CD4-positive, alpha-beta T cell treated with Interleukin-17A for 4 hours (primary cell): ENCODE data around the gene APOL5.
"Not testable (repeated sequence)": the region's sequence is repeated elsewhere in the genome, so short reads cannot be mapped to it uniquely, and the experiment has no call there.

Experiments
- DNase-seq: peaks from one replicate; pipeline ENCODE4 v3.0.0-alpha.2; 2020; ENCODE audit warnings: mixed read lengths

APOL5 gene, protein sequence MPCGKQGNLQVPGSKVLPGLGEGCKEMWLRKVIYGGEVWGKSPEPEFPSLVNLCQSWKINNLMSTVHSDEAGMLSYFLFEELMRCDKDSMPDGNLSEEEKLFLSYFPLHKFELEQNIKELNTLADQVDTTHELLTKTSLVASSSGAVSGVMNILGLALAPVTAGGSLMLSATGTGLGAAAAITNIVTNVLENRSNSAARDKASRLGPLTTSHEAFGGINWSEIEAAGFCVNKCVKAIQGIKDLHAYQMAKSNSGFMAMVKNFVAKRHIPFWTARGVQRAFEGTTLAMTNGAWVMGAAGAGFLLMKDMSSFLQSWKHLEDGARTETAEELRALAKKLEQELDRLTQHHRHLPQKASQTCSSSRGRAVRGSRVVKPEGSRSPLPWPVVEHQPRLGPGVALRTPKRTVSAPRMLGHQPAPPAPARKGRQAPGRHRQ

DNA sequence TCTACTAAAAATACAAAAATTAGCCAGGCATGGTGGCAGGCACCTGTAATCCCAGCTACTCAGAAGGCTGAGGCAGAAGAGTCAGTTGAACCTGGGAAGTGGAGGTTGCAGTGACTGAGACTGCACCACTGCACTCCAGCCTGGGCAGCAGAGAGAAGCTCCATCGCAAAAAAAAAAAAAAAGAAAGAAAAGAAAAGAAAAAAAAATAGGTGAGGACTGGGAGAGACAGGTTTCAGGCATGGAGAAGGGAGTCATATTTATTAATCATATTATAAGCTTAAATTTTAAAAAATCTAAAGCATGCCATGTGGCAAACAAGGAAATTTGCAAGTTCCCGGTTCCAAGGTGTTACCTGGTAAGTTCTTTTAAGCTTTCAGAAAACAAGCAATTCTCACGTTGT, at the start of gene APOL5:
APOL5 (plus strand) TSS at position 301 of the 400 bp plus-strand sequence; CDS start at position 301, 0 bp downstream.
- no peak for DNase-seq

GRCh38 chr22:35674335-35674734, 43.3 kb upstream of the APOL5 start:
- DNase-seq = no peak

DNA sequence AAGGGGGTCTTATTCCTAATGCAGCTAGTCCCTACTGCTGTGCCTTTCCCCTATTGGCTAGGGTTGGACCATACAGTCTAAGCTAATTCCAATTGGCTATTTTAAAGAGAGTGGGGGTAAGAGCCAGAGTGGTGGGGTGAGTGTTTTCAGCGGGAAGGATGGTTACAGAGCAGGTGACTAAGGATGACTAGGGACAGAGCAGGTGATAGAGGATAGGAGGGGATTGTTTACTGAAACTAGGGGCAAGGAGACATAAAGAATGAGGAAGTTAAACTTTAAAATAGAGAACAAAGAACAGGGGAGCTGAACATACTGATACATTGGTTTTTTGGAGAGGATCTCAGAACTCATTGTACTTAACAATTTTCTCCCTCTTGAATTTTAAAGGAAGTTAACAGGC, 41.6 kb upstream of the APOL5 start:
- not testable (repeated sequence) for DNase-seq

GRCh38 chr22:35677460-35678187, 40.0 kb upstream of the APOL5 start:
- DNase-seq = no peak

DNA sequence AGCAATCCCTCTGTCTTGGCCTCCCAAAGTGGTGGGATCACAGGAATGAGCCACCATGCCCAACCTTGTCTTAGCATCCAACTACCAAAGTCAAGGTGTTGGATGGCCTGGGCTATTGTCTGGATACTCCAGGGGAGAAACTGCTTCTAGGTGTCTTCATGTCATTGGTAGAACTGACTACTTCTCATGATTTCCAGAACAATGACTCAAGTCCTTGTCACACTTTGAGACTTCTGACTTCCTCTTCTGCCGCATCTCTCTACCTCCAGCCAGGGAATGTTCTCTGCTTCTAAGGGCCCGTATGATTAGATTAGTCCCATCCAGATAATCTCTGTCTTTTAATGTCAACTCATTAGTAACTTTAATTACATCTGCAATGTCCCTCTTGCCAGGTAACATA, 38.8 kb upstream of the APOL5 start:
- no peak for DNase-seq

- not testable (repeated sequence) for DNase-seq
Measured at GRCh38 chr22:35679492-35679891, 38.2 kb upstream of the APOL5 start.

DNA sequence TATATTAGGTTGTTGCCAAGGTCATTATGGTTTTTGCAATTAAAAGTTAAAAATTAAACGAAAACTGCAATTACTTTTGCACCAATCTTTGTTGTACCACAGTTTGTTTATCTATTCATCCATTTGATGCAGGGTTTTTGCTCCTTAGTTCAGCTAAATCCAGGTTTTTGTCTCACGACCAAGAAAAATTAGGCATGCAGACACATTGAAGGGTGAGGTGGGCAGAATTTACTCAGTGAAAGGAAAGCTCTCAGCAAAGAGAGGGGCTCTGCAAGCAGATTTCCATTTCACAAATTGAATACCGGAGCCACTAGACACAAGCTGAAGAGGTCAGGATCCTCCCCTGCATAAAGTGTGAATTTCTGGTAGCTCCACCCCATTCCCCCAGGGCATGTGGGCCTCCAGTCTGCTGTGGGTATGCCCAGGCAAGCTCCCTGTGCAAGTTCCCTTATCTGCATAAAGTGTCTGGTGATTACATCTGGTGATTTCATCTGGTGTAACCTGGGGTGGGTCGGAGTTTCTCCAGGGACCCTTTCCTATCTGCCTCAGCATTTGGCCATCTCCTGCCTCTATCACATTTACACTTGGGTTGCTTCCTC, 36.1 kb upstream of the APOL5 start:
- DNase-seq = no peak

DNA sequence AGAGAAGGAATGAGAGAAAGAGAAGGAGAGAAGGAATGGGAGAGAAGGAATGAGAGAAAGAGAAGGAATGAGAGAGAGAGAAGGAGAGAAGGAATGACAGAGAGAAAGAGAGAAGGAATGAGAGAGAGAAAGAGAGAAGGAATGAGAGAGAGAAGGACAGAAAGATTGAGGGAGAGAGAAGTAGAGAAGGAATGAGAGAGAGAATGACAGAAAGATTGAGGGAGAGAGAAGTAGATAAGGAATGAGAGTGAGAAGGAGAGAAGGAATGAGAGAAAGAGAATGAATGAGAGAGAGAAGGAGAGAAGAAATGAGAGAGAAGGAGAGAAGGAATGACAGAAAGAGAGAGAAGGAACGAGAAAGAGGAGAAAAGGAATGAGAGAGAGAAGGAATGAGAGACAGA, 34.1 kb upstream of the APOL5 start:
- DNase-seq = no peak

DNA sequence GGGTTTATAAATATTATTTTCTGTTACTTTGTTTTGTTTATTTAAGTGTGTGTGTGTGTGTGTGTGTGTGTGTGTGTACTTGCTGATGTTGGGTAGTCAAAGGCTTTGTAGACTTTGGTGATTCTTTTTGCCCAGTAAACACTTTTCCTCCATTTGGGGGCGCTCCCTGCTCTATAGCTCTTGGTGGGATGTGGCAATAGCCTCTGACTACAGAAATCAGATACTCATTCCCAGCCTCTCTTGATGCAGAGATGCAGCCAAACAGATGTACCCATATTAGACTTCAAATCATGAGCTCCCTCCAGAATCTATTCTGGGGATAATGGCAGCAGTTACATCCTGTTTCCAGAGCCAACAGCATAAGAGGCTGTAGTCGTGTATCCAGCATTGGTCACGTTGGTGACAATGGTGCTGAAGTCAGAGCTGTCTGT, 33.4 kb upstream of the APOL5 start:
- no peak for DNase-seq

DNA sequence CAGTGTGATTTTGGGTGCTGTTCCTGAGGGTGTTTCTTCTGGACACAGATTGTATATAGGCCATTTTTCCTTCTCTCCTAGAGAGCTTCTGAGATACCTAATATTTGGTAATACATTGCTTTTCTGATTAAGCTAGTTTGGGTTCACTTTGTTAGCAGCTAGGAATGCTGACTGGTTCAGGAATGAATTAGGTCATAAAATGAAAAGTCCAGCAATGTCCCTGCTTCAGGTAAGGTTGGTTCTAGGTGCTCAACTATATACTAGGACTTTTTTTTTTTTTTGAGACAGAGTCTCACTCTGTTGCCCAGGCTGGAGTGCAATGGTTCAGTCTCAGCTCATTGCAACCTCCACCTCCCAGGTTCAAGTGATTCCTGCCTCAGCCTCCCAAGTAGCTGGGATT, 32.9 kb upstream of the APOL5 start:
- no peak for DNase-seq

DNA sequence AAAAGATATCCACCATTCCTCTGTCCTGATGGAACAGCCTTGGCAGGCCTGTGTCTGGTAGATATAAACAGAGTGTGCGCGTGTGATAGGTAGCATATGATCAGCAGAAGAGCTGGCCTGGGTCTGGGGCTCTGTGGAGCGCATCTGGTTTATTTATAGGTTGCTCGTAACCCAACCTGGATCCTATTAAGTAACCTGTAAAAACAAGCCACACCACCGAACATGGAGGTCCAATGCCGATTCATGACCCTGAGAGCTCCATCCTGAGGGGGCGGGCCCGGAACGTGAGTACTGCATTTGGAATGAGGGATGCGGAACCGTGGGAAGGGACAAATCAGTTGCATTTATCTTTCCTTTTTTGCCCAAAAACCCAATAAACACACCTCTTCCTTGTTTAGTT, 31.9 kb upstream of the APOL5 start:
- no peak for DNase-seq

DNA sequence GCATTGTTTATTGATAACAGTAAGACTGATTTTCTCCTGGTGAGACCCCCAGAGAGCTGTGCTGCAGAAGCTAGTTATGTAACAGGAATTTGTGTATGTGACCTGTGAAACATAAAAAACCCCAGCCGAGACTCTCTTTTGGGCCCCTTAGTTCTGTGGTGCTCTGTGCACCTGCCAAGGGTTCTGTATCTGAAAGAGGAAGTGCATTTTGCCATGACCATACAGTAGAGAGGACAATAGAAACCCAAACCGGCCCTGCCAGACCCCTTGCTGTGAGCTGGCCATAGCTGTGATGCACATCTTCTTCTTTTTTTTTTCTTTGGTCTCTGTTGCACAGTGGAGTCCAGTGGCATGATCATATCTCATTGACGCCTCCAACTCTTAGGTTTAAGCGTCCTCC, 31.4 kb upstream of the APOL5 start:
- no peak for DNase-seq

GRCh38 chr22:35687461-35687860, 30.2 kb upstream of the APOL5 start:
- DNase-seq = no peak

DNA sequence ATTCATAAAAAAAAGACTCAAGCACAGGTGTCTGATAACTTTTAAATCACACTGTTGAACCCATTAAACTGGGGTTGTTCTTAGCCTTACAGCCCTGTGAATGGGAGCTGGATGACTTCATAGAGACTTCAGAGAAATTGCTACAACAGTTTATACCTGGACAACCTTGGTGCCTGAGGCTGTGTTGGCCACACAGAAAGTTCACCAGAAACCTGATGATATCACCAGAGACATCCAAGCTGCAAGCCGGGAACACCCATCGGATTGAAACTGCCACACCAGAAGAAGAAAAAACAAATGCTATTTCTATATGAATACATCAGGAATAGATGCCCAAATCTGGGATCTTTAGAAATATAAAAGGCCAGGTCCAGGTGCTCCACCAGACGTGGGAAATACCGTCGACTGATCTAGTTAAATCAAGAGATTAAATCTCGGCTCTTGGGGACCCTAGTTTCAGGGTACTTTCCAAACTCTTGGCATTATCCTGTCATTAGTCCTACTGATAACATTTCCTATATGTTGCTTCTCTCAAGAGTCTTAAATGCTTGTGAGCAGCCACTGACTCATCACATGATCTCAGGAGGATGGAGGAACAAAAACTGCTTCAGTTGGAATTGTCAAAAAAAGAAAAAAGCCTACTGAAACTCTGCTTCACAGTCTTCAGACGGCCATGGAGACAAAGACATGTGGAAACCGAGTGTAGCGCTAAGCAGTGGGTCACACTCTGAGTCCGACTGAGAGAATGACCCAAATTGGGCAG, 28.6 kb upstream of the APOL5 start:
- DNase-seq = no peak

GRCh38 chr22:35690001-35690400, 27.7 kb upstream of the APOL5 start:
- no peak for DNase-seq

- no peak for DNase-seq
Measured at GRCh38 chr22:35695202-35695601, 22.5 kb upstream of the APOL5 start.

GRCh38 chr22:35697142-35697541, 20.5 kb upstream of the APOL5 start:
- DNase-seq = no peak

DNA sequence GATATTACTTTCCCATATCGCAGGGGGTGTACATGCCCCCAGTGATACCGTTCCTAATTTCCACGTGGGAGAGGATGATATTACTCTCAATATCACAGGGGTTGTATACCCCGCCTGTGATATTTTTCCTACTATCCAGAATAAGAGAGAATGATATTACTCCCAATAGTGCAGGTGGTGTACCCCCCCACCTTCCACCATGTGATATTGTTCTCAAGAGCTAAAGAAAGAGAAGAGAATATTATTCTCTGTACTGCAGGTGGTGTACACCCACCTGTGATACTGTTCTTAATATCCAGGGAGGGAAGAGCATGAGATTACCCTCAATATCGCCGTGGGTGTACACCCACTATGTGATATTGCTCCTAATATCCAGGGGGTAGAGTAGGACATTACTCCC, 17.8 kb upstream of the APOL5 start:
- not testable (repeated sequence) for DNase-seq

GRCh38 chr22:35703861-35704584, 13.6 kb upstream of the APOL5 start:
- DNase-seq = no peak

DNA sequence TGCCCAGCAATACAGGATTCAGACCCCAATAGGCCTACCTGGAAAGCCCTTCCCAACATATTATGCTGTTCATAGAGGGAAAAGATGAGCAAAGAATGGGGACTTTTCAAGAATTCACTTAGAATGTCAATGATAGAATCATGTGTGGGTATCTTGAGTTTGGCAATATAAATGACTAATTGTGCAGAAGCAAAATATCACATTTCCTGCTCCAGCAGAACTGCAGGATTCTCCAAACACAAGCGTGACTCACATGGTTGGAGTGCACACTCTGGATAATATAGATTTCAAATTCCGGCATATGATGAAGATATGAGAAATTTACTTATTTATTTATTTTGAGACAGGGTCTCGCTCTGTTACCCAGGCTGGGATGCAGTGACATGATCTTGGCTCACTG, 12.5 kb upstream of the APOL5 start:
- no peak for DNase-seq

DNA sequence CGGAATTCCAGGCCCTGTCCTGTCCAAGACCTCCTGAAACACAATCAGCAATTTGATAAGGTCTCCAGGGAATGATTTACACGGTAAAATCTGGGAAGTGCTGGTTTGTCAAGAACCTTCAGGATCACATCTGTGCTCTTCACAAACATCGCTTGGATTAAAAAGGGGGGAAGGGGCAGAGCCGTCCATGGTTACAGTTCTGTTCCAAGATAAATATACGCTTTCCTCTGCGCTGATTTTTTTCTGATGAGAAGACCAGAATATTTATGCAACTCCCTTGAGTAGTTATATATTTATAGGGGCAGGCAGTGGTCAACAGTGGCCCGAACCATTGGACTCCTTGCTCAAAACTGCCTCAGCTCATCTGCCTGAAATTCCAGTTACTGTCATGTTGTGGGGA, 9.2 kb upstream of the APOL5 start:
- no peak for DNase-seq

DNA sequence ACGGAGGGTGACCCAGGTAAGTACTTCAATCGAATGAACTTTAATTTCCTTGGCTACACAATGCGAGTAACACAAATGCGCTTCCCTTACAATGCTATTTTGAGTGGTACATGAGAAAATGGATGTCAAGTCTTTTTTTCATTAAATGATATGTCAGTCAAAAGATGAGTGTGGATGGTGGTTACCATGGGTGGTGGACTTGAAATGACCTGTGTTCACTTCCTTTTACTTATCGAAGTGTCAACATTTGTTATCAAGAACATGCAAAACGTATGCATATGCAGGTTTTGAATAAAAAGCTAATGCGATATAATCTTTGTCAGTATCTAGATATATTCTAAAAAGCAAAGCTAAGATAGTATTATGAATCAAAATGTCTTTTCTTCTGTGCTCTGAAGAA, 8.8 kb upstream of the APOL5 start:
- DNase-seq = no peak
